Memory B cell (primary cell): ENCODE results near the gene PARP1.

Experiments
- ATAC-seq: fragments of 150-1000 bp; cut with Tn5 transposase; 2 replicates; pipeline ENCODE4 v1.10.0; 2021; ENCODE audit warnings: low read depth, mild to moderate bottlenecking, moderate library complexity
- DNase-seq, 2 donors: peaks; one replicate each; pipeline ENCODE4 v3.0.0; 2022; ENCODE audit warnings: low spot score in 2 of 2
- H3K27ac Mint-ChIP-seq: one replicate; pipeline ENCODE4 v1.8.0; 2022; ENCODE audit warnings: mild to moderate bottlenecking, moderate library complexity, mixed read lengths
- H3K27me3 Mint-ChIP-seq: one replicate; pipeline ENCODE4 v1.8.0; 2022; ENCODE audit warnings: mixed read lengths
- H3K36me3 Mint-ChIP-seq: one replicate; pipeline ENCODE4 v1.8.0; 2022; ENCODE audit warnings: mild to moderate bottlenecking, mixed read lengths
- H3K4me1 Mint-ChIP-seq: one replicate; pipeline ENCODE4 v1.8.0; 2022; ENCODE audit warnings: mixed read lengths
- H3K4me3 Mint-ChIP-seq: one replicate; pipeline ENCODE4 v1.8.0; 2022; ENCODE audit warnings: mild to moderate bottlenecking, moderate library complexity, mixed read lengths
- H3K9me3 Mint-ChIP-seq: one replicate; pipeline ENCODE4 v1.8.0; 2022; ENCODE audit warnings: mixed read lengths

The PARP1 gene

GRCh38 chr1:226424221-226425003, 16.5 kb upstream of the PARP1 start:
- Mint-ChIP-seq H3K9me3 (no peaks in the 10 kb centered on the region), H3K4me1 (peaks cover 13% of the 10 kb centered on the region), H3K4me3 (no peak overlapping the region), H3K27ac (no peak overlapping the region), H3K36me3 (no peaks in the 10 kb centered on the region), H3K27me3 (no peaks in the 10 kb centered on the region)
- ATAC-seq = peak; percentile 87
- no peak for DNase-seq

- no peaks in the 10 kb centered on the region for H3K9me3 Mint-ChIP-seq
- ATAC-seq = no peak
- H3K27ac Mint-ChIP-seq = no peak overlapping the region
- H3K27me3 Mint-ChIP-seq = no peaks in the 10 kb centered on the region
- H3K4me3 Mint-ChIP-seq = no peak overlapping the region
- H3K36me3 Mint-ChIP-seq = no peaks in the 10 kb centered on the region
- no peak for DNase-seq
- peaks cover 9% of the 10 kb centered on the region for H3K4me1 Mint-ChIP-seq
Observed at GRCh38 chr1:226422478-226422877, 14.6 kb upstream of the PARP1 start.

GRCh38 chr1:226420897-226421296, 13.0 kb upstream of the PARP1 start:
- H3K4me3 Mint-ChIP-seq = no peak overlapping the region
- no peaks in the 10 kb centered on the region for H3K36me3 Mint-ChIP-seq
- peaks cover 4% of the 10 kb centered on the region for H3K4me1 Mint-ChIP-seq
- DNase-seq = no peak
- no peaks in the 10 kb centered on the region for H3K27me3 Mint-ChIP-seq
- ATAC-seq = no peak
- no peak overlapping the region for H3K27ac Mint-ChIP-seq
- H3K9me3 Mint-ChIP-seq = no peaks in the 10 kb centered on the region

GRCh38 chr1:226420328-226420727, 12.4 kb upstream of the PARP1 start:
- H3K4me3 Mint-ChIP-seq = no peak overlapping the region
- no peaks in the 10 kb centered on the region for H3K9me3 Mint-ChIP-seq
- ATAC-seq = no peak
- H3K36me3 Mint-ChIP-seq = no peaks in the 10 kb centered on the region
- no peak overlapping the region for H3K27ac Mint-ChIP-seq
- peaks cover under 1% of the 10 kb centered on the region for H3K4me1 Mint-ChIP-seq
- DNase-seq = no peak
- no peaks in the 10 kb centered on the region for H3K27me3 Mint-ChIP-seq

GRCh38 chr1:226419284-226420029, 11.6 kb upstream of the PARP1 start:
- no peak overlapping the region for H3K4me3 Mint-ChIP-seq
- no peak for DNase-seq
- no peaks in the 10 kb centered on the region for H3K4me1 Mint-ChIP-seq
- ATAC-seq = no peak
- H3K27ac Mint-ChIP-seq = no peak overlapping the region
- H3K27me3 Mint-ChIP-seq = no peaks in the 10 kb centered on the region
- H3K36me3 Mint-ChIP-seq = no peaks in the 10 kb centered on the region
- H3K9me3 Mint-ChIP-seq = no peaks in the 10 kb centered on the region

GRCh38 chr1:226417830-226418546, 10.1 kb upstream of the PARP1 start:
- Mint-ChIP-seq H3K27me3 (no peaks in the 10 kb centered on the region), H3K4me1 (no peaks in the 10 kb centered on the region), H3K27ac (no peak overlapping the region), H3K4me3 (no peak overlapping the region), H3K9me3 (no peaks in the 10 kb centered on the region), H3K36me3 (no peaks in the 10 kb centered on the region)
- DNase-seq = no peak
- ATAC-seq = no peak

- no peaks in the 10 kb centered on the region for H3K27me3 Mint-ChIP-seq
- H3K4me3 Mint-ChIP-seq = no peak overlapping the region
- no peaks in the 10 kb centered on the region for H3K4me1 Mint-ChIP-seq
- H3K9me3 Mint-ChIP-seq = no peaks in the 10 kb centered on the region
- no peak for ATAC-seq
- no peak overlapping the region for H3K27ac Mint-ChIP-seq
- no peaks in the 10 kb centered on the region for H3K36me3 Mint-ChIP-seq
- DNase-seq = no peak
Observed at GRCh38 chr1:226417350-226417749, 9.5 kb upstream of the PARP1 start.

GRCh38 chr1:226414098-226414698, 6.3 kb upstream of the PARP1 start:
- Mint-ChIP-seq H3K4me1 (no peaks in the 10 kb centered on the region), H3K4me3 (no peak overlapping the region), H3K27me3 (no peaks in the 10 kb centered on the region), H3K9me3 (no peaks in the 10 kb centered on the region), H3K27ac (no peak overlapping the region), H3K36me3 (no peaks in the 10 kb centered on the region)
- no peak for ATAC-seq
- DNase-seq = no peak

- H3K4me3 Mint-ChIP-seq = no peak overlapping the region
- DNase-seq (no peak), ATAC-seq (no peak)
- H3K9me3 Mint-ChIP-seq = no peaks in the 10 kb centered on the region
- H3K4me1 Mint-ChIP-seq = peaks cover 7% of the 10 kb centered on the region
- H3K36me3 Mint-ChIP-seq = no peaks in the 10 kb centered on the region
- no peaks in the 10 kb centered on the region for H3K27me3 Mint-ChIP-seq
- peak overlapping the region; percentile 22 for H3K27ac Mint-ChIP-seq
Observed at GRCh38 chr1:226411619-226412018, 3.7 kb upstream of the PARP1 start.

- DNase-seq = no peak
- Mint-ChIP-seq H3K4me3 (no peak overlapping the region), H3K36me3 (no peaks in the 10 kb centered on the region), H3K4me1 (peaks cover 13% of the 10 kb centered on the region), H3K9me3 (no peaks in the 10 kb centered on the region), H3K27me3 (no peaks in the 10 kb centered on the region), H3K27ac (no peak overlapping the region)
- no peak for ATAC-seq
Observed at GRCh38 chr1:226410958-226411357, 3.1 kb upstream of the PARP1 start.

- H3K4me1 Mint-ChIP-seq = peaks cover 22% of the 10 kb centered on the region
- H3K4me3 Mint-ChIP-seq = no peak overlapping the region
- H3K9me3 Mint-ChIP-seq = no peaks in the 10 kb centered on the region
- ATAC-seq (no peak), DNase-seq (no peak)
- no peak overlapping the region for H3K27ac Mint-ChIP-seq
- no peaks in the 10 kb centered on the region for H3K36me3 Mint-ChIP-seq
- H3K27me3 Mint-ChIP-seq = no peaks in the 10 kb centered on the region
Observed at GRCh38 chr1:226409392-226409791, 1.5 kb upstream of the PARP1 start.

GRCh38 chr1:226408285-226409184, 642 bp upstream of the PARP1 start:
- DNase-seq = no peak
- no peaks in the 10 kb centered on the region for H3K27me3 Mint-ChIP-seq
- H3K4me3 Mint-ChIP-seq = peak overlapping the region; percentile 91
- peak overlapping the region; percentile 96 for H3K27ac Mint-ChIP-seq
- no peak for ATAC-seq
- no peaks in the 10 kb centered on the region for H3K36me3 Mint-ChIP-seq
- H3K9me3 Mint-ChIP-seq = no peaks in the 10 kb centered on the region
- peaks cover 31% of the 10 kb centered on the region for H3K4me1 Mint-ChIP-seq

GRCh38 chr1:226407199-226407496, 745 bp downstream of the PARP1 start:
- peaks cover 42% of the 10 kb centered on the region for H3K4me1 Mint-ChIP-seq
- H3K9me3 Mint-ChIP-seq = no peaks in the 10 kb centered on the region

More at GRCh38 chr1:226407199-226407496, 745 bp downstream of the PARP1 start:
- Mint-ChIP-seq H3K36me3 (no peaks in the 10 kb centered on the region), H3K27ac (peak overlapping the region; percentile 96), H3K27me3 (no peaks in the 10 kb centered on the region), H3K4me3 (peak overlapping the region; percentile 91)
- ATAC-seq = peak; percentile 47
- no peak for DNase-seq
